ENCODE data around the gene ANKRD37.
"Not testable (repeated sequence)": the region's sequence is repeated elsewhere in the genome, so short reads cannot be mapped to it uniquely, and the experiment has no call there.

Gene ANKRD37, protein sequence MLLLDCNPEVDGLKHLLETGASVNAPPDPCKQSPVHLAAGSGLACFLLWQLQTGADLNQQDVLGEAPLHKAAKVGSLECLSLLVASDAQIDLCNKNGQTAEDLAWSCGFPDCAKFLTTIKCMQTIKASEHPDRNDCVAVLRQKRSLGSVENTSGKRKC
- 3.4 to 5.7 (median 4.5) reads per million in 4 experiments for total RNA-seq

- no peak for DNase-seq
Observed at GRCh38 chr4:185396724-185397385, at the start of gene ANKRD37. Gene ANKRD37 (plus strand): TSS chr4:185396841. CDS start chr4:185396924, 83 bp downstream.

GRCh38 chr4:185346975-185347601 is 49.6 kb upstream of the ANKRD37 start:
- DNase-seq, result no peak

DNA sequence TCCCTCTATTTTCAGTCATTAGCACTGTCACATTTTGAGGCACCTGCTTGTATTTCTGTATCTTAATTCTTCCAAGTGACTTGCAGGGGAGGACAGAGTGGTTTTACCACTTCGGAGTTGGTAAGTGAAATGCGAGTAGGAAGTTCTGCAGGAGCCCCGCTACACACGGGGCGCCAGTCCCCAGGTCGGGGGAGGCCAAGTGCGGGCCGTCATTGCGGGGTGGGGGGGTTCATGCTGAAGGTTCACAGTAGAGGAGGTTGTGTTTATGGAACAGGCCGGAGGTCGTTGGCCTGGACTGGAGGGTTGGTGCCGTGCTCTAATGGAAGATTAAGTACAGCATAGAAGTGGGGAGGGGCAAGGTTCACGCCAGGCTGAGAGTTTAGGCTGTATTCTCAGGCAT is 45.0 kb upstream of the ANKRD37 start:
- DNase-seq, result no peak

GRCh38 chr4:185352202-185352601 is 44.4 kb upstream of the ANKRD37 start:
- no peak for DNase-seq

DNA sequence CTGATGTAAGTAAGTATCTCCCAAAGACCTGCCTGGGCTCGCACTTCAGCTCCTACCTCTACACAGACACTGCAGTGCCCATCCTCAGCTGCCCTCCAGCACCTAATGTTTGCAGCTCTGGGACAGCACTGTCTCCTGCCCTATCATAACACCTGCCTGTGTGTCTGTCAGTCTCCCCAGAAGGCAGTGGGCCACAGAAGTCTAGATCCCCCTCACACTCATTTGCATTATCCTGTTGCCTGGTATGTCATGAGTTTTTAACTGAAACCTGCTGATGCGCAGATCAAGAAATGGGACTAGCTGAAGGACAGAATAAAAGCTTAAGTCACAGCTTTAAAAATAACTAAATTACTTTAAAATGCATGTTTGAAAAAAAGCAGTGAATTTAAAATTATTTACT is 43.9 kb upstream of the ANKRD37 start:
- no peak for DNase-seq

DNA sequence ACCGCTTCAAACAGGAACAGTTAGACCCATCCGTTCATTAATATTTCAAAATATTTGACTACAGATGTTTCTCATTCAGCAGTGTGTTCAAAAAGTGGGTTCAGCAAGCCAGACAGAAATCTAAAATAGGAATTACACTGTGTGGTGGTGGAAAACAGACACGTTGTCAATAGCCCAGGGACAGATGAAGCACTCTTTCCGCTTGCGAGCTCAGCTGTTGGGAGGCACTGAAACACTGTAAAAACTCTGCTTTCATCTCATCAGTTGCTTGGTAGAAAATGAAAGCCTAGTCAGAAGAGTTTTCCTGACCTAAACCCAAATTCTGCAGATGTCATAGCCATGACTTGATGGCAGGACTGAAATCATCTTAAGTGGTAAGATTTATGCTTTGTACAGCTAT is 39.4 kb upstream of the ANKRD37 start:
- no peak for DNase-seq

- DNase-seq, result no peak
Observed at GRCh38 chr4:185357733-185358440, 38.8 kb upstream of the ANKRD37 start.

DNA sequence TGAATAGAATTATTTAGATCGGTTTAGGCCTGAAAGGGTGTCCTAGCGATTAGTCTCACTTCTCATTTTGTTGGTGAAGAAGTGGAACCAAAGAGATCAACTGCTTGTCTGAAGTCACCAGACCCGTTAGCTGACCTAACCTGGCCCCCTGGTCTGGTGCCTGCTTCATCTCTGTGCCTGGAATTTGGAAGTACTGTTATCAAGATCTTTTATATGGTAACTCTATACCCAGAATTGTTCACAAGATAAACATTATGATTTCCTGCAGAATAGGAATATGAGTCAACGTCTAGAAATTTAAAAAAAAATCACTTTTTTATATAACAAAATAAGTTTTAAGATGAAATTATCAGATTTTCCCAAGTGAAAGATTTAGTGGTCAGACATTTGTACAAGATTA is 38.1 kb upstream of the ANKRD37 start:
- DNase-seq, result no peak

- no peak for DNase-seq
Observed at GRCh38 chr4:185358959-185359358, 37.7 kb upstream of the ANKRD37 start.

GRCh38 chr4:185359767-185360446 is 36.7 kb upstream of the ANKRD37 start:
- no peak for DNase-seq

DNA sequence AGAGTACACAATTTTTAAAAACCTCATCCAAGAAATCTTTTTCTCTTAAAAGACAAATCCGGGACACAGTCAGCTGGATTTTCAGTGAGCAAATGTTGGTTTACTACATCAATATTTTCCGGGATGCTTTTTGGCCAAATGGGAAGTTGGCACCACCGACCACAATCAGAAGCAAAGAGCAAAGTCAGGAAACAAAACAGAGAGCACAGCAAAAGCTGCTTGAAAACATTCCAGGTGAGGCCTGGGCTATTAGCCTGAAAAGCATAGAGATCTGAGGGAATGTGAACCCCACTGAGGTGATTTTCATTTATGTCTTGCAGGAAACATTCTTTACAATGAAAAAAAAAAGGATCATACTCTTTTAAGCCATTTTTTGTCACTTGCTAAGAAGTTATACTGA is 34.8 kb upstream of the ANKRD37 start:
- no peak for DNase-seq

DNA sequence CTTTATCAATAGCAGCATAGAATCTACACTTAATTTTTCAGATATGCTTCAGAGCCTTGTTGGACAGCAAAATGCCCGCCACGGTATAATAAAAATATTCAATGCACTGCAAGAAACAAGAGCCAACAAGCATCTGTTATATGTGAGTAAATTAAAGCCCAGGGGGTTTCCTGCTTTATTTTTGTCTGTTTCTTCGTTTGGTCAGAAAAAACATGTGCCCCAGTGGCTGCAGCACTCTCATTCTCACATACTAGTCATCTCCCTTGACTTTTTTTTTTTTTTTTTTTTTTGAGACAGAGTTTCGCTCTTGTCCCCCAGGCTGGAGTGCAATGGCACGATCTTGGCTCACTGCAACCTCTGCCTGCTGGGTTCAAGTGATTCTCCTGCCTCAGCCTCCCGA is 34.1 kb upstream of the ANKRD37 start:
- DNase-seq, result not testable (repeated sequence)

GRCh38 chr4:185363251-185363650 is 33.4 kb upstream of the ANKRD37 start:
- no peak for DNase-seq

DNA sequence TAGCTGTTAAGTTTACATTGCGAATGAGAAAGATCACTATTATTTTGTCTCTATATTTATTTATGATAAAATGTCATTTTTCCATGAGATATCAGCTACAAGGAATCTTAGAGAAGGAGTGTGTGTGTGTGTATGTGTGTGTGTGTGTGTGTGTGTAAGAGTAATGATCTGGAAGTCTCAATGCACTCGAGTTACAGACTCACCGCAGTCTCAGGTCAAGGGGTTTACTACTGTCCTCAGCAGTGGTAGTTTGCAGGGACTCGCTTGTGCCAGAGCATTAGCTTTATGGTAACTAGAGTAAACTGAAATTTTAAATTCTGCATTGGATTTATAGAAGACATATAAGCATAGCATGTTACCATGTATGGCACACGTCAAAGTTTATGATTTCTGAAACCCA is 31.8 kb upstream of the ANKRD37 start:
- no peak for DNase-seq

- DNase-seq, result no peak
Observed at GRCh38 chr4:185369731-185370130, 26.9 kb upstream of the ANKRD37 start.

DNA sequence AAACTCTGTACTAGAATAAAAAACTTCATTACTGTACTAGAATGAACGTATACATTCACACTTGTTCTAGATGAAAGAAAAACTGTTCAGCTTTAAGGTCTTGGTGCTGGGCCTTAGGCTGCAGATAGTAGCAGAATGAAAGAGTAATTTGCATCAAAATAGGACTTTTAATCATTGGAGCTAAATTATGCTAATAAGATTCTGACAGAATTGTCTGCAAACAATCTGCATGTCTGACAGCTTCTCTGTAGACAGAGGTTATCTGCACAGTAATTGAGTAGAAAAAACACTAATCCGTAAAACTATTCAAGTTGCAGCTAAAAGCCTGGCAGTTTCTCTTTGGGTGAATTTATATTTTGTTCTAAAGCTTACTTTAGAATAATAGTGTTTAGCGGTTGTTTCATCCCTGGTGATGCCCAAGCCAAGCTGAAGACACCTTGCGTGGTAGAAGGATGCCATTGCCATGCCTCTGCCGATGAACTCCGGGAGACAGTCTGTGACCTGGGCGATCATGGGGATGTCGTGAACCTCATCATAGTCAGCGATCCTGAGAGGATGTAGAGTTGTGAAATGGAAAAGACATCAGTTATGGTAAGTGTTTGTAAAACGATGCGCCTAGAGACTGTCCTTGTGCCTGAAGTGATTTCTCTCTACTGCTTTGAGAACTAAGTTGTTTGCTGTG is 26.2 kb upstream of the ANKRD37 start:
- DNase-seq, result no peak

DNA sequence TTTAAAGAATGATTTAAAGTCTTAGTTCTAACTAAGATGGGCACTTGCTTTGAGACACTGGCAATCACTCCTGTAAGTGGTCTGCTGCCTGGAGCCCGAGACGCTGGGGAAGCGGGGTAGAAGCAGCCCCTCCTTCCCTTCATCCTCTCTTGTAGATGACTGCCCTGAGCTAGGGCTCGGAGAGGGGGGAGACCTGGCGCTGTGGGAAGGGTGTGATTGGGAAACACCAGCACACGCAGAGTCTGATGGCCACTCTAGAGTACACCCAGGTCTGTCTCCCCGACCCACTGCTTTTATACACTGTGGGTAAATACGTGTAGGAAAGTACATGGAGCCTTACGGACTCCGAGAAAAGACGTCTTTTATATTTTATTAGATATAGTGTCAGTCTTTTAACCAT is 24.9 kb upstream of the ANKRD37 start:
- DNase-seq, result no peak

DNA sequence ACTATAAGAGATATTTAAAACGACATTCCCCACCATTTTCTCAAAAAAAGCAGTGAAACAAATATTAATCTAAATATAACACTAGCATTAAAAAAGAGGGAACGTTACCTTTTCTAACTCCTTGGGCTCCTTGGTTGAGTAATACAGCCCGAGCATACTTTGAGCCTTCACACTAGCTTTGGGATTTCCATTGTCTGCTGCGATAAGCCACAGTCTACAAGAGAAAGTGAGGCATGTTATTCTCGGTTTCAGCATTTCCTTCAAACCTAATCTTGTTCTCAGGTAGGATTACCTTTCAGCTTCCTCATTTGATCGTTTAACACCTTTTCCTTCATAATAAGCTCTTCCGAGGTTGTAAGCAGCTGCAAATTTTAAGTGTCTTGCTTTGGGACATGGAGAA is 22.6 kb upstream of the ANKRD37 start:
- no peak for DNase-seq

GRCh38 chr4:185374573-185374972 is 22.1 kb upstream of the ANKRD37 start:
- DNase-seq, result no peak

DNA sequence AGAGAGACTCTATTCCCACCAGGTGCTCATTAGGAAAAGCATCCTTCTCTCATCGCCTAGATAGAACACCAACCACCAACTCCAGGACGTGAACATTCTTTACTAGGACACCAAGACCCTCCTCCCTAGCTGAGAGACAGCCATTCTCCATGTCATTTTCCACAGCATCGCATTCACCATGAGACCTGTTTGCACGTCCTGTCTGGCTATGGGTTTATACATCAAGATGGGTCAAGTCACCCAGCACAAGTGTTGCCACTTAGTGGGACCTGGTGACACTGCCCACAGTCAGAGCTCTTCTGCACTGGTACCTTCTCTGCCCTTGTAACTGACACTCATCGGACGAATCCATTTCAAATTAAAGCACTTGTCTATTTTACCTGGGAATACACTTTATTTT is 18.4 kb upstream of the ANKRD37 start:
- DNase-seq, result no peak

- DNase-seq, result no peak
Observed at GRCh38 chr4:185379326-185380295, 17.0 kb upstream of the ANKRD37 start.
